ENCODE results near the gene SMG1. TPM values are rescaled to one million over a fixed set of nuclear protein-coding genes. Genes with fewer than 3 reads are reported as not detected.

The SMG1 gene
- total RNA-seq, 4 donors from 2014 or later, result 65.2 to 88.9 (median 69.1) TPM

DNA sequence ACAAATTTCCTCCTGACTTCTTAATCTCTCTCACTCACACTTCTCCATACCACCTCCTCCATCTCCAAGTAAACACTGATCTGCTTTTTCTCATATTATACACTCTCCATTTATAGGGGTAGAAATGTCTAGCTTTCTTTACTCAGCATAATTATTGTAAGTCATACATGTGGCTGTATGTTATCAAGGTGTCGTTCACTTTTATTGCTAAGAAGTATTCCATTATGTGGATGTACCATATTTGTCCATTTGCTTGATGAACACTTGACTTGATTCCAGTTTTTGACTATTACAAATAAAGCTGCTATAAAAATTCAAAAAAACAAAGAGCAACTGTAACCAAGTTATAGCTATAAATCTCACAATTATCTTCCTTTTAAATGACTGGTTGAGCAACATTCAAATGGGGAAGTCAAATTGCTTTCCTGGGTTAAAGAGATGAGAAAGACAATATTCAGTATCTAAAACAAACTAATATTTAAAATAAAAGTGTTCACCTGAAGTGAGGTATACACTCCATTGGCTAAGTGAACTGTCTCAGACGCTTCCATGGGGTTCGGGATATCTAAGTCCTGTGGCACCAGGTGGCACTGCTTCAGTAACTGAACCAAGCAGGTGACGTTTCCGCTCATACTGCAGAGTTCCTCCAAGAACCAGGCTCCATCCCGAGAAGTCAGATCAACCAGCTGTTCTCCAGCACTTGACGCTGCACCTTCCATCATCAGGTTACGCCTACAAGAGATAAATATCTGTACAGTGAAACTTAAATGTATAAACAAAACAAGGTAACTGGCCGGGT is 92.3 kb downstream of the SMG1 start:
- 89% methylated on average over 9 of the region's 9 CpGs for WGBS
- DNase-seq (ENCODE audit: extremely low spot score), result no peak
- H3K36me3 ChIP-seq, result peaks cover 80 to 100% (median 94%) of the 10 kb centered on the region in 4 donors

DNA sequence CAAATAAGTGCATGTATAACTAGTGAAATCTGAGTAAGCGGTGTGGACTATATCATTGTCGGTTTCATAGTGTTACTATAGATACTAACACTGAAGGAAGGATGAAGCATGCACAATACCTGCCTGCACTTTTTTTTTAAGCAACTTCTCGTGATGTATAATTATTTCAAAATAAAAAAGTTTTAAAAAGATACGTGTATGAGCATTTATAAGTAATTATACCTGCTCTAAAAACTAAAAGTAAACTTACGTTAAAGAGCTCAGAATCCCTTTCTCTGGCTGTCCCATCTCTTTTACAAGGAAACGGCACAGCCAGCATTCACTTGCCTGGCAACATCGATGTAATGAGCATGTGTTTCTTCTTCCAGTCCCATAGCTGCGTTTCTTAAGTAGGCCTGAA is 93.6 kb downstream of the SMG1 start:
- no peaks in the 10 kb centered on the region for H3K27me3 ChIP-seq
- peaks cover 81 to 100% (median 94%) of the 10 kb centered on the region in 4 donors for H3K36me3 ChIP-seq
- no peaks in the 10 kb centered on the region for H3K9me3 ChIP-seq
- intact Hi-C loops (cut with DNase I), result no loop called here
- no peak overlapping the region for H3K27ac ChIP-seq (replicated peaks in 1 of 4)
- 89% methylated on average over 8 of the region's 8 CpGs for WGBS
- TF ChIP-seq CTCF (IDR thresholded peaks at IDR 0.05) (no peak), EP300 (IDR thresholded peaks at IDR 0.05) (no peak), POLR2AphosphoS5 (IDR thresholded peaks at IDR 0.05) (no peak), POLR2A (IDR thresholded peaks at IDR 0.05; ENCODE audit: low read depth) (no peak)
- no peak for DNase-seq (ENCODE audit: extremely low spot score)
- H3K4me3 ChIP-seq, result no peak overlapping the region
- no peaks in the 10 kb centered on the region for H3K4me1 ChIP-seq

More for the DNA sequence above, 92.3 kb downstream of the SMG1 start:
- H3K4me1 ChIP-seq, result no peaks in the 10 kb centered on the region
- H3K27ac ChIP-seq (replicated peaks in 1 of 4), result no peak overlapping the region
- TF ChIP-seq EP300 (IDR thresholded peaks at IDR 0.05), result no peak
- no peak for TF ChIP-seq CTCF (IDR thresholded peaks at IDR 0.05)
- no peak for TF ChIP-seq POLR2A (IDR thresholded peaks at IDR 0.05; ENCODE audit: low read depth)
- TF ChIP-seq POLR2AphosphoS5 (IDR thresholded peaks at IDR 0.05), result no peak
- no peak overlapping the region for H3K4me3 ChIP-seq
- H3K27me3 ChIP-seq, result no peaks in the 10 kb centered on the region
- H3K9me3 ChIP-seq, result no peaks in the 10 kb centered on the region
- intact Hi-C loops (cut with DNase I), result no loop called here

- H3K36me3 ChIP-seq, result peaks cover 78 to 98% (median 91%) of the 10 kb centered on the region in 4 donors
- no peak overlapping the region for H3K4me3 ChIP-seq
- DNase-seq (ENCODE audit: extremely low spot score), result no peak
- no peak for TF ChIP-seq POLR2AphosphoS5 (IDR thresholded peaks at IDR 0.05)
- TF ChIP-seq POLR2A (IDR thresholded peaks at IDR 0.05; ENCODE audit: low read depth), result no peak
- no peak for TF ChIP-seq CTCF (IDR thresholded peaks at IDR 0.05)
- no peak for TF ChIP-seq EP300 (IDR thresholded peaks at IDR 0.05)
- 85% methylated on average over 2 of the region's 2 CpGs for WGBS
- no peaks in the 10 kb centered on the region for H3K27me3 ChIP-seq
- no peaks in the 10 kb centered on the region for H3K4me1 ChIP-seq
- no peak overlapping the region for H3K27ac ChIP-seq (replicated peaks in 1 of 4)
- H3K9me3 ChIP-seq, result no peaks in the 10 kb centered on the region
- intact Hi-C loops (cut with DNase I), result no loop called here
These were observed 94.2 kb downstream of the SMG1 start for GRCh38 chr16:18832006-18832405.

DNA sequence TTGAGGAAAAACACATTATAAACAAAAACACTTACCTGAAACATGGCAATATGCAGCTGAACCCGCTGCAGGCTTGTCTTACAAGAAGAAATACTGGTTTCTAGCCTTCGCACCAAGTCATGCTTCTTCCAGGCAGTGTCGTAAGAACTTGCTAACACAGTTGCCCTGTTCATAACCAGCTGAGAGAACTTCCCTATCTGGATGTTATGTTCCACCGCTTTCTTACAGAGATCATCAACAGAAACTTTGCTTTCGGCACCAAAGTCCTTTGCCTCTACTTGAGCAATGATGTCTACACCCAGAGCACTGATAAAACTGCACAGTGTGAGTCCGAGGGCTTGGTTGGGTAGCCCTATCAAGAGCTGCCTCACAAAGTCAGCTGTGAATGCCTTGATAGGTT is 97.0 kb downstream of the SMG1 start:
- no peak overlapping the region for H3K4me3 ChIP-seq
- H3K27ac ChIP-seq (replicated peaks in 1 of 4), result no peak overlapping the region
- H3K27me3 ChIP-seq, result no peaks in the 10 kb centered on the region
- WGBS, result 98% methylated on average over 6 of the region's 6 CpGs
- no peaks in the 10 kb centered on the region for H3K4me1 ChIP-seq
- H3K9me3 ChIP-seq, result no peaks in the 10 kb centered on the region
- TF ChIP-seq CTCF (IDR thresholded peaks at IDR 0.05) (no peak), EP300 (IDR thresholded peaks at IDR 0.05) (no peak), POLR2AphosphoS5 (IDR thresholded peaks at IDR 0.05) (no peak), POLR2A (IDR thresholded peaks at IDR 0.05; ENCODE audit: low read depth) (no peak)
- no peak for DNase-seq (ENCODE audit: extremely low spot score)
- intact Hi-C loops (cut with DNase I), result no loop called here
- peaks cover 53 to 73% (median 67%) of the 10 kb centered on the region in 4 donors for H3K36me3 ChIP-seq
